Measurements from ENCODE around the gene EMSY. TPM values are rescaled to one million over a fixed set of nuclear protein-coding genes. Genes with fewer than 3 reads are reported as not detected.

Gene EMSY
- total RNA-seq, 3 donors from 2014 or later, result 23.2 to 31.0 (median 25.0) TPM

GRCh38 chr11:76469141-76469540 is 24.3 kb downstream of the EMSY start:
- ATAC-seq, result no peak
- intact Hi-C loops (cut with DNase I, micrococcal nuclease), result no loop called here
- H3K4me3 ChIP-seq, result no peak overlapping the region
- no peak for TF ChIP-seq CTCF (IDR thresholded peaks at IDR 0.05)
- no peaks in the 10 kb centered on the region for H3K36me3 ChIP-seq (ENCODE audit: low read depth)
- no peaks in the 10 kb centered on the region for H3K9me3 ChIP-seq
- DNase-seq, result no peak
- no peaks in the 10 kb centered on the region for H3K4me1 ChIP-seq (ENCODE audit: low read depth)

- ATAC-seq (no peak), DNase-seq (no peak)
- Histone ChIP-seq H3K36me3 (ENCODE audit: low read depth) (no peaks in the 10 kb centered on the region), H3K9me3 (no peaks in the 10 kb centered on the region), H3K4me3 (no peak overlapping the region), H3K4me1 (ENCODE audit: low read depth) (no peaks in the 10 kb centered on the region)
- TF ChIP-seq CTCF (IDR thresholded peaks at IDR 0.05), result no peak
- intact Hi-C loops (cut with DNase I, micrococcal nuclease), result no loop called here
These were observed 26.6 kb downstream of the EMSY start for GRCh38 chr11:76471382-76471781.

GRCh38 chr11:76480241-76480640 is 35.4 kb downstream of the EMSY start:
- DNase-seq, result no peak
- no peaks in the 10 kb centered on the region for H3K36me3 ChIP-seq (ENCODE audit: low read depth)
- ATAC-seq, result no peak
- no peak for TF ChIP-seq CTCF (IDR thresholded peaks at IDR 0.05)
- no peaks in the 10 kb centered on the region for H3K9me3 ChIP-seq
- intact Hi-C loops (cut with DNase I, micrococcal nuclease), result no loop called here
- no peak overlapping the region for H3K4me3 ChIP-seq
- no peaks in the 10 kb centered on the region for H3K4me1 ChIP-seq (ENCODE audit: low read depth)

- intact Hi-C loops (cut with DNase I, micrococcal nuclease), result no loop called here
- no peak for TF ChIP-seq CTCF (IDR thresholded peaks at IDR 0.05)
- Histone ChIP-seq H3K9me3 (no peaks in the 10 kb centered on the region), H3K4me3 (no peak overlapping the region), H3K36me3 (ENCODE audit: low read depth) (no peaks in the 10 kb centered on the region), H3K4me1 (ENCODE audit: low read depth) (peaks cover 20% of the 10 kb centered on the region)
- ATAC-seq (no peak), DNase-seq (no peak)
These were observed 46.8 kb downstream of the EMSY start for GRCh38 chr11:76491644-76492043.

GRCh38 chr11:76493040-76493439 is 48.2 kb downstream of the EMSY start:
- H3K4me3 ChIP-seq, result no peak overlapping the region
- no peaks in the 10 kb centered on the region for H3K36me3 ChIP-seq (ENCODE audit: low read depth)
- DNase-seq (peak in 1 of 3 donors; percentile 23), ATAC-seq (no peak)
- TF ChIP-seq CTCF (IDR thresholded peaks at IDR 0.05), result no peak
- intact Hi-C loops (cut with DNase I, micrococcal nuclease), result no loop called here
- peaks cover 20% of the 10 kb centered on the region for H3K4me1 ChIP-seq (ENCODE audit: low read depth)
- H3K9me3 ChIP-seq, result no peaks in the 10 kb centered on the region

All from mucosa of descending colon (tissue), 3 donors.